HG03575 (cell line): ENCODE results near the gene ZBTB39.

Experiments used
- ATAC-seq: cut with Tn5 transposase; IDR thresholded peaks from one replicate; pipeline ENCODE4 v1.9.1; 2021; ENCODE audit not compliant: unreplicated experiment, insufficient number of reproducible peaks, low FRiP score; ENCODE audit errors: extremely low read depth

Gene ZBTB39

DNA sequence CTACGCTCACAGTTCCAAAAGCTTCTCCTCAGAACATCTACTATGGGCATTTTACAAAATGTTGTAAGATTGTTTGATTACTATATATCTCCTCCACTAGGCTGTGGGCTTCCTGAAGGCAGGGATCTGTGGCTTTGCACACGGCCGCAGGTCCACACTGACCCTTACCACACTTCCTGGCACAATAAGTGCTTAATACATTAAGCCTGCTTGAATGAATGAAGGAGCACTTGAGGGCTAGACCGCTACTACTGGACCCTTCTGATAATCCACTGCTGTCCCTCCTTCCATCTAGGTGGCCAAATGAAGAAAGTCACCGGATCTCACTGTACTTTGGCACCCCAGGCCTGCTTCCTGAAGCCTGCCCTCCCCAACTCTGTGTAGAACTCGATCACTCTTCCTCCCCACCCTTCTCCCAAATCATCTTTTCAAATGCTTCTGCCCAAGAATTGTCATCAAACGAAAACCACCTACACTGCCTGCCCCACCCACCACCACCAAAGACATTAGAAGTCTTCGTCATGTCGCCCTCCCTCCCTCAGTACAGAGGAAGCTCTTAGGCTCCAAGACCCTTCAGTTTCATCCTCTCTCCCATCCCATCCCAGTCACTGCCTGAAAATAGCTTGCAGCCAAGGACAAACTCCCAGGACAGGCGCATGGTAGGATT is 596 bp upstream of the ZBTB39 start:
- no peak for ATAC-seq

DNA sequence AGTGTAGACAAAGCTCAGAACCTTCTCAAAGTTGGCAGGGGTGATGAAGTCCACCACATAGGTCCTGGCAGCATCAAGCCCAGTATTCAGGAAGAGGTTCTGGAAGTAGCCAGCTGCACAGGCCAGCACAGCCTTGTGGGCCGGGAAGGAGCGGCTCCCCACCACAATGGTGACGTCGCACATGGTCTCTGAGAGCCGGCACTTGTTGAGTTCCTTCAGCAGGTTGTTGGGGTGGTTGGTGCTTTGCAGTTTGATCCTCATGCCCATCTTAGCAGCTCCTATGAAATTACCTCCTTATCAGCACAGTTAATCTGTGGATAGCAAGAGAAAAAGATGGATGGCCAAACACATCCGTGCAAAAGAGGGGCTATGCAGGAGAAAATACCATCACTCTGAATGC is 1.7 kb downstream of the ZBTB39 start:
- no peak for ATAC-seq

DNA sequence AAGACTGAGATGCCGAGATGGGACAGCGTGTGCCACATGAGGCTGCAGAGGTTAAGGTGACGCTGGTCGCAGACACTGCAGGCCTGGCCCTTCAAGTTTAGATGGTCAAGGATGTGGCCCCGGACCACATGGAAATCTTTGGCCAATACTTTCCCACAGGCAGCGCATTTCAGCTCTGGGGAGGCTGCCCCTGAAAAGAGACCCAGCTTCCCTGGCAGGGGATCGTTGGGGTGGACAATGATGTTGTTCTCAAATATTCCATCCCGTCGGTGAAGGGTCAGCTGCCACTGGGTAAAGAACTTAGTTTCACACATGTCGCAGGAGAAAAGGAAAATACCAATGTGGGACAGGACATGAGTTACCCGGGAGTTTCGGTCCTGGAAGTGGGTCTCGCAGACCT is 3.0 kb downstream of the ZBTB39 start:
- ATAC-seq: no peak

DNA sequence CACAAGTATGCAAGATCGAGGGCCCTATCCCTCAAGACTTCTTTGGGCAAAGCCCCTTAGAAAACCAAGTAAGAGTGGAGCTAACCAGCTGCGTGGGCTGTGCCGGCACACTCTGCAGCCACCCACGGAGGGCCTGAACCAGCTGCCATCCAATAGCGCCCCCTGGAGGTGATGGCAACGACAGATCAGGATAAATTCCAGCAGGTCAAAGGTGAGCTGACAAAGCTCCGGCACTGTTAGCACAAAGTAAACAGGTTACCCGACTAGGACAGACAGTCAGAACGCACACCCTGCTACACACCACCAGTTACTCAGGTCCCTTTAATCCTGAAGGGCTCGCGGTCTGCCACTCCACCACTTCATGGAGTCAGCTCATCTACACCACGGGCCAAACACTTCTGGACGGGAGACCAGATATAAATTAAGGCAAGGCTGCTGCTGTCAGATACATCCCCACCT is 4.9 kb downstream of the ZBTB39 start:
- ATAC-seq: no peak

DNA sequence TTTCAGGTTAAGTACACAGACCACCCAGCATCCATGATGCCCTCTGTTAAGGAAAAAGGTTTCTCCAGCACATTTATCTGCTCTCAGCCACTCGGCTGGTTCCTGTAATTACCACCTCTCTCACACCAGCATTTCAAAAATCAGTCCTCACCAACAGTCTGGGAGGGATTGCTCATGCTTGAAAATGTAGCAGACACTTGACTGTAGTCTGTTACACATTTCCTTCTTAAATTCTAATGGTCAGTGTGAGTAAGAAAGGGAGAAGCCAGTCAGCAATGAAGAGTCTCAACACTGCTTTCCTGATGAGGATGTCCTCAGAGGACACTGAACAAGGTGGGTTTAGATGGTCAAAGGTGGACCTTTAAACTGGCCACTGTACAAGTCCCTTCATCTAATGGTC is 6.0 kb downstream of the ZBTB39 start:
- no peak for ATAC-seq

DNA sequence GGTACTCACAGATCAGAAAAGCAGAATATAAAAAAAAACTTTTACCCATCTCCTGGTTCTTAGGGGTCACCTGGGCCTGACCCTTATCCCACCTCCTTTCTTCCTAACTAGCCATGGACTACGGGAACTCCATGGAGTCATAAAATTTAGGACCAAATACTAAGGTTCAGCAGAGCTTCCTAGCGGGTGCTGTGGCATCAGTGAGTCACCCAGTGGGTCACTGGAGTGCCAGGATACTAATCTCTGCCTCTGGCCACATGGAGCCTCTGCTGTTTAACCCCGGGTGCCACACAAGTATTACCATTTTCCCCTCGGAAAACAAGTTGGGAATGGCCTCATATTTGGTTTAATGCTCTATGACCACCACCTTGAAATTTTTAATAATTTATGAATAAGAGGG is 6.9 kb downstream of the ZBTB39 start:
- no peak for ATAC-seq

DNA sequence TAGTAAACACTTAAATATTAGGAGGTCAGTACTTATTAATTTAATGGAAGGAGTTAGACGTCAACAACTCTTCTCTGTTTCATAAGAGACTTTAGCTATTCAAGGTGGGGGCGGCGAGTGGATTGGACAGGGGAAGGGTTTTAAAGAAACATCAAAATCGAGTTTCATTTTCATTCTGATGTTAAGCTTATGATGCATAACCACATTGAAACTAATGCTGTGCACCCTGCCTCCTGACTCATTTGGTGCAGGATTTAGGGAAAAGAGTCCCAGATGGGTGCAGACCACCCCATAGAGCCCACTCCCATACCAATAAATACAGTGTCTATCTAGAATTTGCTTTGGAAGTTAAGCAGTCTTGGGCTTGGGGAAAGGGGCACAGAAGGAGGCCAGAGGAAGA is 7.4 kb downstream of the ZBTB39 start:
- ATAC-seq: peak; percentile 58

DNA sequence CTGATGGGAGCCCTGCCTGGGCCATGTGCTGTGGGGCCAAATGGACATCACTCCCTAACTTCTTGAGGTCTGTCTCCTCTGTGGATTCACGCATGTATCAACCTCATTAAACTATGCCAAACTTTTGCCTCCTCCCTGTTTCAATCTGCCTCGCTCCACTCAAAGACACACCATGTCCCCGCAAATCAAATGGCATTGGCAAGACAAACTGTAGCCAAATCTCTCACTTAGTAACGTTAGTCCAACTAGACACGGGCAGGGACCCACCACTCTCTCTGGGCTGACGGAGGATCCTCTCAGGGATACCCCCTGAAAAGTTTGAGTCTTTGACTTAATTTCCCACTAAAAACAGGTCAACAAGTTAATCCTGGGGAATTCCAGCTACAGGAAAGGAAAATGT is 8.0 kb downstream of the ZBTB39 start:
- no peak for ATAC-seq

DNA sequence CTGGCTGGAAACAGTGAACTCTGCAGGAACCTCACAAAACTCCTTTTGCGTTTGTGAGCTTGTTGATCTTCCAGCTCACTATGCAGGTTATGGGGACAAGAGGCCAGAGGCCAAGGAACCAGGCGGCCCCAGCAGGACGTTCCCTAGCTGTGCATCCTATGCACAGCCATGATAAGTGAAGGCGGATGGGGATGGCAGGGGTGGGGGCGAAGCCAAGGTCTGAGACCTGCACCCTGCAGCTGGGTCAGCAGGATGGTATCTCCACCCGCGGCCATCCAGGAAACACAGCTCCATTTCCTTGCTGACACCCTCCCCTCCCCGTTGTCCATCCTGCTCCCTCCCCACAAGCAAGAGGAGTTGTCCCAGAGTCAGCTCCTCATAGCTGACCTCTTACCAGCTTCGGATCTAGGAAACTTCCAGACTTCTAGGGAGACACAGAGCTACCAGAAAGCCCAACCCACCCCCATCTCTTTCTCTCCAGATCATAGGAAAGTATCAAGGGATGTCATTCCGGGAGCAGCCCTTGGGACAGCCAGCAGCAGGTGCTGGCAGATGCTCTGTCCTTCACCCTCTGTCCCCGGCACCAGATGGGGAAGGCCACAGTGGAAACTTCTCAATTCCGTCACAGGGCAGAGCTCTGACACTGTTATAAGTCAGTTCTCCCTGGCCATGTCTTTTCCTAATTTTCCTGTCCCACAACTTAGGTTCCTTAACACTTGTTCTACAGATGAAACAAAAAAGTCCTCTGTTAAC is 9.4 kb downstream of the ZBTB39 start:
- ATAC-seq: no peak

DNA sequence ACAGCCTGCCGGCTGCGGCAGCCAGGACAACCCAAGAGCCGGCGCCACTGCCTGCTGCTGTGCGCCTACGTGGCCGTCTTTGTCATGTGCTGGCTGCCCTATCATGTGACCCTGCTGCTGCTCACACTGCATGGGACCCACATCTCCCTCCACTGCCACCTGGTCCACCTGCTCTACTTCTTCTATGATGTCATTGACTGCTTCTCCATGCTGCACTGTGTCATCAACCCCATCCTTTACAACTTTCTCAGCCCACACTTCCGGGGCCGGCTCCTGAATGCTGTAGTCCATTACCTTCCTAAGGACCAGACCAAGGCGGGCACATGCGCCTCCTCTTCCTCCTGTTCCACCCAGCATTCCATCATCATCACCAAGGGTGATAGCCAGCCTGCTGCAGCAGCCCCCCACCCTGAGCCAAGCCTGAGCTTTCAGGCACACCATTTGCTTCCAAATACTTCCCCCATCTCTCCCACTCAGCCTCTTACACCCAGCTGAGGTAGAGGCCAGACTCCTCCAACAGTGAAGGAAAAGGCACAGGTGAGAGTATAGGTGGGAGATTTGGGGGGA is 10.3 kb downstream of the ZBTB39 start:
- no peak for ATAC-seq

DNA sequence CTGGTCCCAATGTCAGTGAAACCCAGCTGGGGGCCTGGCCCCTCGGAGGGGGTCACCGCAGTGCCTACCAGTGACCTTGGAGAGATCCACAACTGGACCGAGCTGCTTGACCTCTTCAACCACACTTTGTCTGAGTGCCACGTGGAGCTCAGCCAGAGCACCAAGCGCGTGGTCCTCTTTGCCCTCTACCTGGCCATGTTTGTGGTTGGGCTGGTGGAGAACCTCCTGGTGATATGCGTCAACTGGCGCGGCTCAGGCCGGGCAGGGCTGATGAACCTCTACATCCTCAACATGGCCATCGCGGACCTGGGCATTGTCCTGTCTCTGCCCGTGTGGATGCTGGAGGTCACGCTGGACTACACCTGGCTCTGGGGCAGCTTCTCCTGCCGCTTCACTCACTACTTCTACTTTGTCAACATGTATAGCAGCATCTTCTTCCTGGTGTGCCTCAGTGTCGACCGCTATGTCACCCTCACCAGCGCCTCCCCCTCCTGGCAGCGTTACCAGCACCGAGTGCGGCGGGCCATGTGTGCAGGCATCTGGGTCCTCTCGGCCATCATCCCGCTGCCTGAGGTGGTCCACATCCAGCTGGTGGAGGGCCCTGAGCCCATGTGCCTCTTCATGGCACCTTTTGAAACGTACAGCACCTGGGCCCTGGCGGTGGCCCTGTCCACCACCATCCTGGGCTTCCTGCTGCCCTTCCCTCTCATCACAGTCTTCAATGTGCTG is 11.0 kb downstream of the ZBTB39 start:
- ATAC-seq: no peak

DNA sequence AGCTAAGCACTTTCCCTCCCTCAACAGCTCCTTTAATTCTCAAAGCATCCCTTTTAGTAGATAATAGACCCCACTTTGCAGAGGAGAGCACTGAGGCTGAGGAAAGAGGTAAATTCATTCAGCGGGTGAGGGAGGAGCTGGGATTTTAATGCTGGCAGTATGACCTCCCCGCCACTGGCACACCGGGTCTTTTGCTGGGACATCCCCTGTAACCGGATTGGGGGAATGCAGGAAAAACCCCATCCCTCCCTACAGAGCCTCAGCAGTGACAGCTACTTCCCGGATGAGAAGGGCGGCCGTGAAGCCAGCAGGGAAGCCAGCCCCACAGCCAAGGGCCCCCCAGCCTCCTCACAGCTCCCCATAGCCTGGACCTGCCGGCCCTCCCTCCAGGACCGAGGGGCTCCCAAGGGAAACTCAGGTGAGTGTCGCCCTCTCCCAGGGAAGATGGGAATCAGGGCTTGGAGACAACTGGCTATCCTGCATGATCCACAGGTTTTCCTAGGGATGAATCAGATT is 12.1 kb downstream of the ZBTB39 start:
- ATAC-seq: no peak

DNA sequence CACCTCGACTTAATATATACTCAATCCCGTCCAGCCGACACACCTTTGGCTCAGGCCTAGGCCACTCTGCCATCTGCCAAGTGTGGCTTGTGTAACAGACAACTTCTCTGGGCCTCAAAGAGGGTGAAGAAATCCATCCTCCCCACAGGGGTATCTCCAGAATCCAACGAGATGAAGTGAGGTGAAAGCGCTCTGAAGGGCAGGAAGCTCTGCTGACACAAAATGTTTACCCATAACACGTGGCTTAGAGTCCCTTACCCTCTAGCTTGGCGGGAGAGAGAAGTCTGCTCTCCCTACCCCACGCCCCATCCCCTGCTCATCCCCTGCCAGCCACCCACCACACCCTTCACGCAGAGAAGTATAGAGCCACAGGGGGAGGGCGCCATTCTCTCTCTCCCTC is 13.0 kb downstream of the ZBTB39 start:
- ATAC-seq: no peak

DNA sequence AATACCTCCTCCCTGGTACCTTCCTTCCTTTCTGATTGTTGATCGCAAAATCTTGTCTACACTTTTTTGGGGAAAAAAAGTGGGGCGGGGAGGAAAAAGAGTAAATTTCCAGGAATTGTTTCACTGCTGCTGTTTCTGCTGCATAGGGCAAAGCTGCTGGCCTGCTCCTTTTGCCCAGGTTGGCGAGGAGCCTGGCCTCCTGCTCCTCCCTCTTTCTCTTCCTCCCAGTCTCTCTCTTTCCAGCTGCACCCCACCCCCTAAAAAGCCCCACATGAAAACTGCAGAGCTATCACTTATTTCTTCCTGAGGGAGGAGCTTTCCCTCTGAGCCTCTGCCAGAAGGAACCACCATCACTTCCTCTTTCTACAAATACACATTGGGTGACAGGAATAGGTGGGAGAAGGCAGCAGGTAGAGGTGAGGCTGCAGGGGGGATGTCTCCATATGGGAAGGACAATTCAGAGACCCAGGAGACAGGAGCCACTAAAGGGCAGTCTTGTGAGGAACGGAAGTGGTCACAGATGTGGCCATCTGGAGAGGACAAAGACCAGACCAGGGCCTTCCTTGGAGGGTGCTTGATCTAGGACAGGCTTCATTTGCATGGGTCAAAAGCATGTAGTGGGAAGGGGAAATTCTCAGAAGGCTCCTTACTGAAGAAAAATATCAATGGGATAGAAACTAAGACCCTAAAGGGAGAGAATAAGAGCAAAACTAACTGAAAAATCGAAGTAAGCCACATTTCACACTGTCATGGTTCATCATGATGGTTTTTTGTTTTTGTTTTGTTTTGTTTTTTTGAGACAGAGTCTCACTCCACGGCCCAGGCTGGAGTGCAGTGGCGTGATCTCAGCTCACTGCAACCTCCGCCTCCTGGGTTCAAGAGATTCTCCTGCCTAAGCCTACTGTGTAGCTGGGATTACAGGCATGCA is 14.8 kb downstream of the ZBTB39 start:
- no peak for ATAC-seq

DNA sequence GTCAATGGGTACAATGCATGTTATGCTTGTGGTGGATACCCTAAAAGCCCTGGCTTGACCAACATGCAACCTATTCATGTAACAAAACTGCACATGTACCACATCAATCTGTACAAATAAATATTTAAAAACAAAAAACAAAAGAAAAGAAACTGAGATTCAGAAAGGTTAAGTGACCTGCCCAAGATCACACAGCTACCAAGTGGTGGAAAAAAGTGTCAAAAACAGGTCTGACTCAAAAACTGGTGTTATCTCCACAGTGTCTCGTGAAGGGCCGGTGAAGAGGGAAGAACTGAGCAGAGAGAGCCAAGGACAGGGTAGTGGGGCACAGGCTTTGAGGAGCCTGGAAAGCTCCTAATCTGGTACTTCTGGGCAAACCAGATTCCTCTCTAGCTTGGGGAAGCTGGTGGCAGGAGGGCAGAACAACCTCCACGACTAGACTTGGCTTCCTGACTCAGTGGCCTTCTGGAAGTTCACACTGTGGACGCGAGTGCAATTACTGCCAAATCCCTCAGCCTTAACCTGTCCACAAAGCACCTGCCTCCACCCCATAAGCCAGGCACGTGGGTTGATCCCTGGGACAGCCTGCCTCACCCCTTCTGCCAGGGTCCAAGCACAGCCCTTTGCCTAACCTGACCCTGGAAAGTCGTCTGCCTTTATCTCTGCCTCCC is 15.6 kb downstream of the ZBTB39 start:
- no peak for ATAC-seq

DNA sequence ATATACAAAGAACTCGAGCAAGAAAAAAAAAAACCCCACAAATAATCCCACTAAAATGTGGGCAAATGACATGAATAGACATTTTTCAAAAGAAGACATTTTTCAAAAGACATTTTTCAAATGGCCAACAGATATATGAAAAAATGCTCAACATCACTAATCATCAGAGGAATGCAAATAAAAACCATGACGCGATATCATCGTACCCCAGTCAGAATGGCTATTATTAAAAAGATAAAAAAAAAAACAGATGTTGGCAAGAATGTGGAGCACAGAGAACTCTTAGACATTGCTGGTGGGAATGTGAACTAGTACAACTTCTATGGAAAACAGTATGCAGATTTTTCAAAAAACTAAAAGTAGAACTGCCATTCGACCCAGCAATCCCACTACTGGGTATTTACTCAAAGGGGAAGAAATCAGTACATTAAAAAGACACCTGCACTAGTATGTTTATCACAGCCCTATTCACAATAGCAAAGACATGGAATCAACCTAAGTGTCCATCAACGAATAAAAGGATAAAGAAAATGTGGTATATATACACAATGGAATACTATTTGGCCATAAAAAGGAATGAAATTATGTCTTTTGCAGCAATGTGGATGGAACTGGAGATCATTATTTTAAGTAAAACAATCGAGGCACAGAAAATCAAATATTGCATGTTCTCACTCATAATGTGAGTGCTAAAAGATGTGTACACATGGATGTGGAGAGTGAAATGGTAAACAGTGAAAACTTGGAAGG is 16.3 kb downstream of the ZBTB39 start:
- ATAC-seq: no peak

DNA sequence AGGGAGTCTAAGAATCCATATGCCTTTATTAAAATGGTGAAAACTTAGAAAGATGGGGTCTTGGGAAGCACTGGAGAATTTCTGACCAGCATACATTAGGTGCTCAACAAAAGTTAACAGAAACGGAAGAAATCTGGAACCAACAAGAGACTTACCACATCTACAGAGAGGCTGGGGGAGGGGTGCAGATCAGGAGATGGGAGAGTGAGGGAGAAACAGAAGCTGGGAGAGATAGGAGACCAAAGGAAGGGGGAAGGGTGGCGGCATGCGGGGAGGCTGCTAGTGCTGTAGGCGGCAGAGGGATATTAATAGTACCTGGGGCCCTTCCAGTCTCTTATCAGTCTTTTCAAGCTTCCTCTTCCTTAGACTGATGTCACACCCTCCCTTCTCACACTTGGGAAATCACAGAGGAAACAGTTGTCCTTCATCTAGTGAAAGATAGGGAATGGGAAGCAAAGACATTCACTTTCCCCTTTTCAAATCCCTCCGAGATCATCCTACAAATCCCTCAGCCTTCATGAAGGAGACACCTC is 18.1 kb downstream of the ZBTB39 start:
- no peak for ATAC-seq
